Suprapubic skin (tissue), 4 donors: ENCODE measurements around the gene COL18A1.

Source experiments
- EP300 ChIP-seq: sonication (generic); formaldehyde crosslinking; IDR thresholded peaks from one replicate; pipeline ENCODE4 v1.6.1; 2017; ENCODE audit warnings: antibody characterized with exemption
- POLR2A ChIP-seq, 2 donors: fragments of 450-650 bp; IDR thresholded peaks; one replicate each; pipeline ENCODE4 v1.6.1; 2017; ENCODE audit warnings: antibody characterized with exemption in 2 of 2, mild to moderate bottlenecking in 2 of 2, moderate library complexity in 2 of 2
- POLR2AphosphoS5 ChIP-seq, 3 donors: sonication (generic); formaldehyde crosslinking; IDR thresholded peaks; one replicate each; pipeline ENCODE4 v1.6.1; 2017; ENCODE audit warnings: antibody characterized with exemption in 3 of 3
- TF ChIP-seq, protein P1 (sequence below), 2 donors: fragments of 200-600 bp in 1 of 2; fragments of 450-650 bp in 1 of 2; sonication (generic) in 1 of 2; IDR thresholded peaks; one replicate each; pipeline ENCODE4 v1.5.1; 2016 to 2019; ENCODE audit warnings: antibody characterized with exemption in 2 of 2, mild to moderate bottlenecking in 1 of 2, moderate library complexity in 1 of 2

DNA sequence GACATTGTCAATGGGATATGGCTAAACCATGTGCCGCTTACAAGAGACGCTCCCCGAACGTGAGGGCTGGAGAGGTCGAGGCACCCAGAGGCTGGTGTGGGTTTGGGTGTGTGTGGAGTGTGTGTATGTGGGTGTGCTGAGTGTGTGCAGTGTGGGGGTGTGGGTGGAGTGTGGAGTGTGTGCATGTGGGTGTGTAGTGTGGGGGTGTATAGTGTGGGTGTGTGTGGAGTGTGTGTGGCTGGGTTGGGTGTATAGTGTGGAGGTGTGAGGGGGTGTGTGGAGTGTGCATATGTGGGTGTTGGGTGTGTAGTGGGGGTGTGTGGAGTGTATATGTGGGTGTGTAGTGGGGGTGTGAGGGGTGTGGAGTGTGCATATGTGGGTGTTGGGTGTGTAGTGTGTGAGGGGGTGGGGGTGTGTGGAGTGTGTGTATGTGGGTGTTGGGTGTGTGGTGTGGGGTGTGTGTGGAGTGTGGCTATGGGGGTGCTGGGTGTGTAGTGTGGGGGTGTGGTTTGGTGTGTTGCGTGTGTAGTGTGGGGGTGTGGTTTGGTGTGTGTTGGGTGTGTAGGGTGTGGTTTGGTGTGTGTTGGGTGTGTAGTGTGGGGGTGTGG is 95.1 kb downstream of the COL18A1 start:
- TF ChIP-seq, protein P1, sequence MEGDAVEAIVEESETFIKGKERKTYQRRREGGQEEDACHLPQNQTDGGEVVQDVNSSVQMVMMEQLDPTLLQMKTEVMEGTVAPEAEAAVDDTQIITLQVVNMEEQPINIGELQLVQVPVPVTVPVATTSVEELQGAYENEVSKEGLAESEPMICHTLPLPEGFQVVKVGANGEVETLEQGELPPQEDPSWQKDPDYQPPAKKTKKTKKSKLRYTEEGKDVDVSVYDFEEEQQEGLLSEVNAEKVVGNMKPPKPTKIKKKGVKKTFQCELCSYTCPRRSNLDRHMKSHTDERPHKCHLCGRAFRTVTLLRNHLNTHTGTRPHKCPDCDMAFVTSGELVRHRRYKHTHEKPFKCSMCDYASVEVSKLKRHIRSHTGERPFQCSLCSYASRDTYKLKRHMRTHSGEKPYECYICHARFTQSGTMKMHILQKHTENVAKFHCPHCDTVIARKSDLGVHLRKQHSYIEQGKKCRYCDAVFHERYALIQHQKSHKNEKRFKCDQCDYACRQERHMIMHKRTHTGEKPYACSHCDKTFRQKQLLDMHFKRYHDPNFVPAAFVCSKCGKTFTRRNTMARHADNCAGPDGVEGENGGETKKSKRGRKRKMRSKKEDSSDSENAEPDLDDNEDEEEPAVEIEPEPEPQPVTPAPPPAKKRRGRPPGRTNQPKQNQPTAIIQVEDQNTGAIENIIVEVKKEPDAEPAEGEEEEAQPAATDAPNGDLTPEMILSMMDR (IDR thresholded peaks at IDR 0.05) = no peak
- no peak for TF ChIP-seq POLR2AphosphoS5 (IDR thresholded peaks at IDR 0.05)
- TF ChIP-seq EP300 = no peak
- TF ChIP-seq POLR2A (IDR thresholded peaks at IDR 0.05) = no peak
